MG63 (cell line): Measurements from ENCODE around the gene RPS21. TPM values are rescaled to one million over a fixed set of nuclear protein-coding genes. Genes with fewer than 3 reads are reported as not detected.

Source experiments
- DNase-seq: peaks from one replicate; pipeline ENCODE4 v3.0.0-alpha.2; 2020
- H3K27me3 ChIP-seq: fragments of 250-450 bp; sonication (Bioruptor Pico); 2 replicates; pipeline ENCODE4 v1.5.1; 2020; ENCODE audit warnings: mild to moderate bottlenecking, moderate library complexity
- H3K36me3 ChIP-seq: fragments of 250-450 bp; sonication (Bioruptor Pico); 2 replicates; pipeline ENCODE4 v1.5.1; 2020; ENCODE audit warnings: mild to moderate bottlenecking, moderate library complexity
- H3K4me3 ChIP-seq: fragments of 250-450 bp; sonication (Bioruptor Pico); 2 replicates; pipeline ENCODE4 v1.5.1; 2020; ENCODE audit warnings: mild to moderate bottlenecking, moderate library complexity
- H3K9me3 ChIP-seq: fragments of 250-450 bp; sonication (Bioruptor Pico); 2 replicates; pipeline ENCODE4 v1.5.1; 2020; ENCODE audit warnings: mild to moderate bottlenecking, moderate library complexity
- total RNA-seq: library from RNA; depleted of rRNA; stranded (reverse); fragments of >200 nt; shearing (Covaris generic); gene quantifications from 2 replicates; pipeline ENCODE4 v1.2.3, GENCODE V29; 2014; ENCODE audit warnings: low replicate concordance

Gene RPS21
- total RNA-seq, 1 experiment from 2014 or later = 2,164 TPM

GRCh38 chr20:62351469-62352401 is 35.2 kb upstream of the RPS21 start:
- H3K4me3 ChIP-seq = no peak overlapping the region
- peaks cover 68% of the 10 kb centered on the region for H3K36me3 ChIP-seq
- DNase-seq = no peak
- peaks cover 4% of the 10 kb centered on the region; the same call in 1 of the 2 replicates for H3K9me3 ChIP-seq
- no peaks in the 10 kb centered on the region for H3K27me3 ChIP-seq

GRCh38 chr20:62352402-62353288 is 34.3 kb upstream of the RPS21 start:
- no peaks in the 10 kb centered on the region for H3K27me3 ChIP-seq
- peaks cover 4% of the 10 kb centered on the region; the same call in 1 of the 2 replicates for H3K9me3 ChIP-seq
- peak overlapping the region; percentile 36 for H3K4me3 ChIP-seq
- H3K36me3 ChIP-seq = peaks cover 59% of the 10 kb centered on the region
- peak; percentile 98 for DNase-seq

- H3K36me3 ChIP-seq = peaks cover 51% of the 10 kb centered on the region
- no peaks in the 10 kb centered on the region for H3K27me3 ChIP-seq
- DNase-seq = no peak
- H3K9me3 ChIP-seq = peaks cover 4% of the 10 kb centered on the region; the same call in 1 of the 2 replicates
- H3K4me3 ChIP-seq = peak overlapping the region; percentile 36
These were observed 33.4 kb upstream of the RPS21 start for GRCh38 chr20:62353289-62354030.

GRCh38 chr20:62354031-62354808 is 32.7 kb upstream of the RPS21 start:
- H3K36me3 ChIP-seq = peaks cover 53% of the 10 kb centered on the region
- H3K4me3 ChIP-seq = no peak overlapping the region
- no peaks in the 10 kb centered on the region for H3K27me3 ChIP-seq
- no peak for DNase-seq
- H3K9me3 ChIP-seq = no peaks in the 10 kb centered on the region

GRCh38 chr20:62354811-62355341 is 32.0 kb upstream of the RPS21 start:
- Histone ChIP-seq H3K4me3 (no peak overlapping the region), H3K36me3 (peaks cover 49% of the 10 kb centered on the region), H3K9me3 (no peaks in the 10 kb centered on the region), H3K27me3 (no peaks in the 10 kb centered on the region)
- DNase-seq = no peak

GRCh38 chr20:62355516-62355877 is 31.4 kb upstream of the RPS21 start:
- peak; percentile 58 for DNase-seq
- H3K4me3 ChIP-seq = no peak overlapping the region
- H3K9me3 ChIP-seq = no peaks in the 10 kb centered on the region
- no peaks in the 10 kb centered on the region for H3K27me3 ChIP-seq
- H3K36me3 ChIP-seq = peaks cover 43% of the 10 kb centered on the region

- H3K27me3 ChIP-seq = no peaks in the 10 kb centered on the region
- H3K36me3 ChIP-seq = peaks cover 45% of the 10 kb centered on the region
- no peaks in the 10 kb centered on the region for H3K9me3 ChIP-seq
- no peak overlapping the region for H3K4me3 ChIP-seq
- DNase-seq = no peak
These were observed 30.9 kb upstream of the RPS21 start for GRCh38 chr20:62355878-62356588.

- Histone ChIP-seq H3K36me3 (peaks cover 42% of the 10 kb centered on the region), H3K27me3 (no peaks in the 10 kb centered on the region), H3K4me3 (no peak overlapping the region), H3K9me3 (no peaks in the 10 kb centered on the region)
- no peak for DNase-seq
These were observed 30.2 kb upstream of the RPS21 start for GRCh38 chr20:62356589-62357186.

GRCh38 chr20:62357187-62357667 is 29.7 kb upstream of the RPS21 start:
- H3K9me3 ChIP-seq = no peaks in the 10 kb centered on the region
- peak; percentile 97 for DNase-seq
- no peaks in the 10 kb centered on the region for H3K27me3 ChIP-seq
- peaks cover 40% of the 10 kb centered on the region for H3K36me3 ChIP-seq
- H3K4me3 ChIP-seq = no peak overlapping the region

- Histone ChIP-seq H3K36me3 (peaks cover 36% of the 10 kb centered on the region), H3K4me3 (no peak overlapping the region), H3K27me3 (no peaks in the 10 kb centered on the region), H3K9me3 (no peaks in the 10 kb centered on the region)
- no peak for DNase-seq
These were observed 29.2 kb upstream of the RPS21 start for GRCh38 chr20:62357681-62358080.

- Histone ChIP-seq H3K36me3 (peaks cover 32% of the 10 kb centered on the region), H3K27me3 (no peaks in the 10 kb centered on the region), H3K9me3 (no peaks in the 10 kb centered on the region), H3K4me3 (peak overlapping the region; percentile 11)
- peak; percentile 96 for DNase-seq
These were observed 28.5 kb upstream of the RPS21 start for GRCh38 chr20:62358171-62359042.

- Histone ChIP-seq H3K9me3 (no peaks in the 10 kb centered on the region), H3K4me3 (peak overlapping the region; percentile 11)
These were observed 27.8 kb upstream of the RPS21 start for GRCh38 chr20:62359043-62359490.

GRCh38 chr20:62359491-62360121 is 27.3 kb upstream of the RPS21 start:
- peak; percentile 98 for DNase-seq
- Histone ChIP-seq H3K36me3 (peaks cover 36% of the 10 kb centered on the region), H3K4me3 (peak overlapping the region; percentile 11), H3K27me3 (no peaks in the 10 kb centered on the region), H3K9me3 (no peaks in the 10 kb centered on the region)

More at GRCh38 chr20:62359043-62359490, 27.8 kb upstream of the RPS21 start:
- Histone ChIP-seq H3K36me3 (peaks cover 32% of the 10 kb centered on the region), H3K27me3 (no peaks in the 10 kb centered on the region)
- no peak for DNase-seq
